Ascending aorta (tissue), 2 donors: Measurements from ENCODE around the gene SYF2. TPM values are rescaled to one million over a fixed set of nuclear protein-coding genes. Genes with fewer than 3 reads are reported as not detected.
"Not testable (repeated sequence)": the region's sequence is repeated elsewhere in the genome, so short reads cannot be mapped to it uniquely, and the experiment has no call there.

Source experiments
- DNase-seq, 2 donors: peaks; one replicate each; pipeline ENCODE4 v3.0.0-alpha.2; 2019; ENCODE audit warnings: low spot score in 2 of 2
- H3K27ac ChIP-seq, 2 donors: fragments of 200-600 bp; sonication (generic); one replicate each; pipeline ENCODE4 v1.5.1; 2016 to 2017; ENCODE audit warnings: mild to moderate bottlenecking in 1 of 2
- H3K27me3 ChIP-seq: fragments of 200-600 bp; sonication (generic); one replicate; pipeline ENCODE4 v1.5.1; 2017
- H3K36me3 ChIP-seq, 2 donors: fragments of 200-600 bp; sonication (generic); one replicate each; pipeline ENCODE4 v1.5.1; 2016
- H3K4me1 ChIP-seq, 2 donors: fragments of 200-600 bp; sonication (generic); one replicate each; pipeline ENCODE4 v1.5.1; 2016 to 2017; ENCODE audit warnings: mild to moderate bottlenecking in 1 of 2
- H3K4me3 ChIP-seq, 2 donors: fragments of 200-600 bp; sonication (generic); one replicate each; pipeline ENCODE4 v1.5.1; 2016 to 2017; ENCODE audit warnings: mild to moderate bottlenecking in 1 of 2
- H3K9me3 ChIP-seq, 2 donors: fragments of 200-600 bp; sonication (generic); one replicate each; pipeline ENCODE4 v1.5.1; 2016
- intact Hi-C: fragments of 100-400 bp; cut with DNase I; formaldehyde crosslinking; loops from one replicate; pipeline ENCODE4 v1.15.1; 2023
- total RNA-seq: library from RNA; depleted of rRNA; stranded (reverse); fragments of >200 nt; gene quantifications from one replicate; pipeline ENCODE4 v1.1.0, GENCODE V29; 2016
- TF ChIP-seq, protein P1 (sequence below), 3 experiments: fragments of 200-600 bp in 2 of 3; fragments of 450-650 bp in 1 of 3; sonication (generic) in 2 of 3; IDR thresholded peaks; one replicate each; pipeline ENCODE4 v1.5.1; 2016 to 2019; ENCODE audit warnings: antibody characterized with exemption in 3 of 3, mild to moderate bottlenecking in 1 of 3, moderate library complexity in 1 of 3

Gene SYF2
- total RNA-seq, 1 donor from 2014 or later: 14.3 TPM

DNA sequence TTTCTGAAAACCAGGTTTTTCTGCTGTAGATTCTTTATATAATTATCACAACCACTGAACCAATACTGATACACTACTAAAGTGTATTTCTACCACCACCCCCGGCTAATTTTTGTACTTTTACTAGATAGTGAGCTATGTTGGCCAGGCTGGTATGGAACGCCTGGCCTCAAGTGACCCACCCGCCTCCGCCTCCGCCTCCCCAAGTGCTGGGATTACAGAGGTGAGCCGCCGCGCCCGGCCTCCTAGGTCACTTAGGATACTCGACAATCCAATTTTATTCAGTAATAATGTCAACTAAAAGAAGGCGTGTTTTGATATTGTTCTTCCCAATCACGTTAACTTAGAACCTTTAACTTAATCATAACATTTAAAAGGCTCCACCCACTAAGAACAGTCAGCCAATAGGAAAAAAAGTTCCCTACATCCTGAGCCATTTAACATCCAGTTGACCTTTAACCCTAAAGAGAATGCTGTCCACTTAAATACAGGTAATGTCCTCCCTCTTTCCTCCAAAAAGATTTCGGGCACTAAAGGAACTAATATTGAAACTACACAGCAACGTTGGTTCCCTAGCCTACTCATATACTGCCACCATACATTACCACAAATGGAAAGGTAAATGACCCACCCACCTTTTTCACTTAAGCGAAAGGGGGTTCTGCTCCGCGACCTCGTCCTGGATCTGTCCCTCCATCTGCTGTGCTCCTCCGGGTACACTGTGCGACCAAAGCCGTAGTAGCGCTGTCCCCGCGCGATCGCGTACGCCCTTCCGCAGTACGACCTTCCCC, 13.7 kb upstream of the SYF2 start:
- no peak for DNase-seq
- H3K4me1 ChIP-seq: peaks cover 10 to 22% of the 10 kb centered on the region in 2 donors

DNA sequence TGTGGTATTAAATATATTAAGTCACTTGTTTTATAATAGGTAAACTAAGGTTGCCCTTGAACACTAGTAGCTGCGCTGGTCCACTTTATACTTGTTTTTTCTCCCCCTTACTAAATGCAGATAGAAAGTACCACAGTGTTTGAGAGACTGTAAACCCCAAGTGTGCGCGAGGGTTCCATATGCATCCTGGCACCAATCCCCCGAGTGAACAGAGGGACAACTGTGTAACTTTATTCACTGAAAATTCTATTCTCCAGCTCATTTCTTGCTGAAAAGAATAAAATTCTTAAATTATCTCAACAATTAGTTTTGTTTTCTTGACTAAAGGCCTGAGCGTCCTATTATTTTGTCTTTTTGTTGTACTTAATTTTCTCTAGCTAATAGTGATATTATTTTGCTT, 13.1 kb upstream of the SYF2 start:
- H3K4me3 ChIP-seq: peak overlapping the region; percentile 69 to 99
- H3K4me1 ChIP-seq: peaks cover 13 to 28% of the 10 kb centered on the region in 2 donors
- no peaks in the 10 kb centered on the region for H3K27me3 ChIP-seq
- no peak for DNase-seq
- H3K9me3 ChIP-seq: no peaks in the 10 kb centered on the region
- peak overlapping the region; percentile 96 to 100 for H3K27ac ChIP-seq
- intact Hi-C loops: loop anchor here (5.0 to 10.0 kb wide), 4 partner anchors 187 to 497 kb away; partner anchors contain the start of genes LDLRAP1 and MACO1
- TF ChIP-seq, protein P1, sequence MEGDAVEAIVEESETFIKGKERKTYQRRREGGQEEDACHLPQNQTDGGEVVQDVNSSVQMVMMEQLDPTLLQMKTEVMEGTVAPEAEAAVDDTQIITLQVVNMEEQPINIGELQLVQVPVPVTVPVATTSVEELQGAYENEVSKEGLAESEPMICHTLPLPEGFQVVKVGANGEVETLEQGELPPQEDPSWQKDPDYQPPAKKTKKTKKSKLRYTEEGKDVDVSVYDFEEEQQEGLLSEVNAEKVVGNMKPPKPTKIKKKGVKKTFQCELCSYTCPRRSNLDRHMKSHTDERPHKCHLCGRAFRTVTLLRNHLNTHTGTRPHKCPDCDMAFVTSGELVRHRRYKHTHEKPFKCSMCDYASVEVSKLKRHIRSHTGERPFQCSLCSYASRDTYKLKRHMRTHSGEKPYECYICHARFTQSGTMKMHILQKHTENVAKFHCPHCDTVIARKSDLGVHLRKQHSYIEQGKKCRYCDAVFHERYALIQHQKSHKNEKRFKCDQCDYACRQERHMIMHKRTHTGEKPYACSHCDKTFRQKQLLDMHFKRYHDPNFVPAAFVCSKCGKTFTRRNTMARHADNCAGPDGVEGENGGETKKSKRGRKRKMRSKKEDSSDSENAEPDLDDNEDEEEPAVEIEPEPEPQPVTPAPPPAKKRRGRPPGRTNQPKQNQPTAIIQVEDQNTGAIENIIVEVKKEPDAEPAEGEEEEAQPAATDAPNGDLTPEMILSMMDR (IDR thresholded peaks at IDR 0.05): no peak
- H3K36me3 ChIP-seq: peaks cover 32 to 41% of the 10 kb centered on the region in 2 donors

More for the DNA sequence above, 13.7 kb upstream of the SYF2 start:
- TF ChIP-seq, protein P1 (IDR thresholded peaks at IDR 0.05): no peak
- Histone ChIP-seq H3K36me3 (peaks cover 32 to 41% of the 10 kb centered on the region in 2 donors), H3K9me3 (no peaks in the 10 kb centered on the region), H3K27ac (peak overlapping the region; percentile 96 to 100), H3K4me3 (peak overlapping the region; percentile 69 to 99), H3K27me3 (no peaks in the 10 kb centered on the region)
- intact Hi-C loops: loop anchor here (2.0 to 10.0 kb wide), 5 partner anchors 93 to 496 kb away; partner anchors contain the start of genes LDLRAP1, MACO1 and TMEM50A

DNA sequence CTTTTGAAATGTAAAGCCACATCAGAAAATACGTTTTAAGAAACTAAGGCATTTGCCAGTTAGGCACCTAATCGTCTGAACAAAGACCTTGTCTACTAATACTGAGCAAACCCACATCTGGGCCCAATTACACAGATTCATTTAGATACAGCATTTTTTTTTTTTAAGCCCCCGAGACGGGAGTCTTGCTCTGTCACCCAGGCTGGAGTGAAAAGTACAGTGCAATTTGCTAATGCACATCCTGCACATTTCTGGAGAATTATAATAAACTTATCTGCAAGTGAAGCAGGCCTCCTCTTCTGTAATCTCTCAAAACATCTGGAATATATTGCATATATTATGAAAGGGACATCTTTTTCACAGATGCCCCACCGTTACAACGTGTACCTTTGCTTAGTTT, 11.6 kb upstream of the SYF2 start:
- intact Hi-C loops: loop anchor here (10.0 kb wide), 1 partner anchor 301 kb away; the partner anchor contains the start of gene LDLRAP1
- no peak for DNase-seq
- no peak overlapping the region for H3K4me3 ChIP-seq
- H3K4me1 ChIP-seq: peaks cover 16 to 36% of the 10 kb centered on the region in 2 donors
- peaks cover 32 to 41% of the 10 kb centered on the region in 2 donors for H3K36me3 ChIP-seq
- H3K27me3 ChIP-seq: no peaks in the 10 kb centered on the region
- TF ChIP-seq, protein P1 (IDR thresholded peaks at IDR 0.05): no peak
- H3K27ac ChIP-seq: no peak overlapping the region
- no peaks in the 10 kb centered on the region for H3K9me3 ChIP-seq

DNA sequence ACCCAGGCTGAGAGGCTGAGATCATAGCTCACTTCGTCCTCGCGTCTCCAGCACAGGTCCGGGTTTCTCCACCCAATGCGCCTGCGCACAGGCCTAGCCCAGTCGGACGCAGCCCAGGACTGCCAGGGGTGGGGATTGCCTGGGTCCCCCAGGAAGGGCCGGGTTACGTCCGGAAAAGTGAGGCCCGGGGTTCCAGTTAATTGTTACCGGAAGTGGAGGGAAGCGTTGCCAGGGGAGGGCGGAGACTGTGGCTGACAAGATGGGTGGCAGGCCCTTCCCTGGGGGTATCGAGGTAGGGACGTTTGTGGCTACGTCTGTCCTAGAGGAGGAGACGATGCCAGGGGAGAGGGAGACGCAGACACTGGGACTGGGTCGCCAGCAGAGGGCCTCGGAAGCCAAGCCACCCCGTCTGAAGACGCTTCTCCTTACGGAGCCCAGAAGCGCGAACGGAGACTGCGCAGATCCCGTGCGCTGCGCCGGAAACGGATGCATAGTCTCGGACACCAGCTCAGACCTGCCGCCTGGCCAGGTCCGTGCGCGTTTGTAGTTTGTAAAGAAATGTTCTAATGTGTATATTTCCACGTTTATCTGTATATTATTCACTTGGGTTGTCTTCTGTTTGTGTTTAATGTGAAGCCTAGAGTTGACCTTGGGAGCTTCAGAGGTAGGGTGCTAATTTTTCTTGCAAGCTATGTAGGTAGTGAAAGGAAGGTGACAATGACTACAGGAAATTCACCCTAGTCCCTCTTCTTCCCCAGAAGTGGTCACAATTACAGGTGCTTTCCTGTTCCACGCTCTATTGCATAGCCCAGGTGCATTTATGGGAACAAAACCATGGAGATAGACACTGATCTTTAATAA, 7.6 kb upstream of the SYF2 start:
- DNase-seq: peak; percentile 81 to 96
- Histone ChIP-seq H3K36me3 (peaks cover 28 to 38% of the 10 kb centered on the region in 2 donors), H3K27me3 (no peaks in the 10 kb centered on the region), H3K4me3 (peak overlapping the region; percentile 44 to 49), H3K27ac (peak overlapping the region; percentile 78 to 92), H3K9me3 (no peaks in the 10 kb centered on the region), H3K4me1 (peaks cover 10 to 28% of the 10 kb centered on the region in 2 donors)
- intact Hi-C loops: loop anchor here (1.0 to 10.0 kb wide), 3 partner anchors 7 to 665 kb away; partner anchors contain the start of genes LDLRAP1, RSRP1 and STMN1
- TF ChIP-seq, protein P1 (IDR thresholded peaks at IDR 0.05): peak; percentile 52 to 80 (median 71)

DNA sequence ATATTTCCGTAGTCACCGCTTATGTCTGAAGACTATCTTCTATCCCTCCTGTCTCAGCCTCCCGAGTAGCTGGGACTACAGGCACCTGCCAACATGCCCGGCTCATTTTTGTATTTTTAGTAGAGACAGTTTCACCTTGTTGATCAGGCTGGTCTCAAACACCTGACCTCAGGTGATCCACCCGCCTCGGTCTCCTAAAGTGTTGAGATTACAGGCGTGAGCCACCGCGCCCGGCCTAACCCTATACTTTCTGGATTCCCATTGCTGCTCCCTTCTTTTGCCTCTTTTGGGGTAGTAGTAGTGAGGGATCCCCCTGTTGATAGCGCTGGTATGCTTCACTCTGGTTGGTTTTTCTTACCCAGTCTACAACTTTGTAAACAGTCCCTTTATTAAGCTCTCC, 5.7 kb upstream of the SYF2 start:
- peaks cover 10 to 27% of the 10 kb centered on the region in 2 donors for H3K4me1 ChIP-seq
- intact Hi-C loops: loop anchor here (10.0 kb wide), 1 partner anchor 667 kb away; the partner anchor contains the start of gene STMN1
- no peak for DNase-seq
- H3K4me3 ChIP-seq: no peak overlapping the region
- no peaks in the 10 kb centered on the region for H3K9me3 ChIP-seq
- peaks cover 12 to 20% of the 10 kb centered on the region in 2 donors for H3K36me3 ChIP-seq
- peak overlapping the region in 1 of 2 donors; percentile 18 for H3K27ac ChIP-seq
- TF ChIP-seq, protein P1 (IDR thresholded peaks at IDR 0.05): no peak
- H3K27me3 ChIP-seq: no peaks in the 10 kb centered on the region

DNA sequence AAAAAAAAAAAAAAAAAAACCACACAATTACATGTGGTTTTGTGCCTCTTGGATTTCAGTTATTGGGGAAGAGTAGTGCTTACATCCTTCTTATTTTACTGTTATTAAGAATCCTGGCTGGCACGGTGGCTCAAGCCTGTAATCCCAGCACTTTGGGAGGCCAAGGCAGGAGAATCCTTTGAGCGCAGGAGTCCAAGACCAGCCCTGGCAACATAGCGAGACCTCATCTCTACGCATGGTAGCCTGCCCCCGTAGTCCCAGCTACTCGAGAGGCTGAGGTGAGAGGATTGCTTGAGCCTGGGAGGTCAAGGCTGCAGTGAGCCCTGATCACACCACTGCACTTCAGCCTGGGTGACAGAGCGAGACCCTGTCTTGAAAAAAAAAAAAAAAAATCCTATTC, 4.0 kb upstream of the SYF2 start:
- peaks cover 15 to 31% of the 10 kb centered on the region in 2 donors for H3K4me1 ChIP-seq
- H3K27ac ChIP-seq, DNase-seq, H3K36me3 ChIP-seq, H3K4me3 ChIP-seq, H3K27me3 ChIP-seq, H3K9me3 ChIP-seq: not testable (repeated sequence)
- intact Hi-C loops: loop anchor here (10.0 kb wide), 1 partner anchor 669 kb away; the partner anchor contains the start of gene STMN1

DNA sequence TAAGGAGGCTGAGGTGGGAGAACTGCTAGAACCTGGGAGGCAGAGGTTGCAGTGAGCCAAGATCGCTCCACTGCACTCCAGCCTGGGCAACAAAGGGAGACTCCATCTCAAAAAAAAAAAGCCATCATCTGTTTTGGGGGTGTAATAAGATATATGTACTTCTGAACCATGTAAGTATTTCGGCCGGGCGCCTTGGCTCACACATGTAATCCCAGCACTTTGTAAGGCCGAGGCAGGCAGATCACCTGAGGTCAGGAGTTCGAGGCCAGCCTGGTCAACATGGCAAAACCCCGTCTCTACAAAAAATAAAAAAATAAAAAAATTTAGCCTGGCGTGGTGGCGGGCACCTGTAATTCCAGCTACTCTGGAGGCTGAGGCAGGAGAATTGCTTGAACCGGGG, 3.1 kb upstream of the SYF2 start:
- intact Hi-C loops: loop anchor here (10.0 kb wide), 1 partner anchor 669 kb away; the partner anchor contains the start of gene STMN1

More for the DNA sequence above, 3.1 kb upstream of the SYF2 start:
- not testable (repeated sequence) for H3K9me3 ChIP-seq, H3K27me3 ChIP-seq, DNase-seq, H3K27ac ChIP-seq, H3K36me3 ChIP-seq, H3K4me3 ChIP-seq
- H3K4me1 ChIP-seq: peaks cover 12 to 26% of the 10 kb centered on the region in 2 donors
